Calu3 (cell line): ENCODE data around the gene OR5P2. TPM values are rescaled to one million over a fixed set of nuclear protein-coding genes. Genes with fewer than 3 reads are reported as not detected.
A peak's percentile ranks its signal among the peaks of the same experiment; 100 is the strongest.

Experiments
- Bru-seq: library from RNA; stranded (reverse); fragments of 400-500 nt; gene quantifications from one replicate; lab custom pipeline; 2021; lab: Mats Ljungman, UMichigan
- BruChase-seq, 2 experiments: library from RNA; stranded (reverse); fragments of 400-500 nt; gene quantifications; one replicate each; lab custom pipeline; 2021; lab: Mats Ljungman, UMichigan
- BruUV-seq: library from RNA; stranded (reverse); fragments of 400-500 nt; replicated peaks from 2 replicates; lab custom pipeline; 2021; lab: Mats Ljungman, UMichigan
- CTCF ChIA-PET: fragments of 300-600 bp; sonication (Branson Sonifier 250); formaldehyde crosslinking; loops from one replicate; lab custom pipeline; 2022; ENCODE audit warnings: antibody characterized with exemption; lab: Charles Lee
- DNase-seq: peaks from one replicate; pipeline ENCODE4 v3.0.0; 2022
- H3K27ac Mint-ChIP-seq: one replicate; pipeline ENCODE4 v1.8.0; 2022; ENCODE audit warnings: mixed read lengths; ENCODE audit not compliant: unreplicated experiment
- H3K27me3 Mint-ChIP-seq: one replicate; pipeline ENCODE4 v1.8.0; 2022; ENCODE audit warnings: mixed read lengths; ENCODE audit not compliant: unreplicated experiment
- H3K36me3 Mint-ChIP-seq: one replicate; pipeline ENCODE4 v1.8.0; 2022; ENCODE audit warnings: mild to moderate bottlenecking, moderate library complexity, mixed read lengths; ENCODE audit not compliant: insufficient read depth, unreplicated experiment
- H3K4me1 Mint-ChIP-seq: one replicate; pipeline ENCODE4 v1.8.0; 2022; ENCODE audit warnings: mild to moderate bottlenecking, low read depth, mixed read lengths; ENCODE audit not compliant: unreplicated experiment
- H3K4me3 Mint-ChIP-seq: one replicate; pipeline ENCODE4 v1.8.0; 2022; ENCODE audit warnings: mild to moderate bottlenecking, low read depth, moderate library complexity, mixed read lengths; ENCODE audit not compliant: unreplicated experiment
- H3K9me3 Mint-ChIP-seq: one replicate; pipeline ENCODE4 v1.8.0; 2022; ENCODE audit warnings: low read depth, mixed read lengths; ENCODE audit not compliant: unreplicated experiment
- intact Hi-C: fragments of 100-400 bp; cut with micrococcal nuclease; formaldehyde crosslinking; loops from one replicate; pipeline ENCODE4 v1.10.0; 2022; ENCODE audit not compliant: unreplicated experiment
- long read RNA-seq: library from polyadenylated mRNA; stranded (forward); transcript quantifications from one replicate; pipeline ENCODE4 v2.0.0, GENCODE V29; 2022
- total RNA-seq: library from RNA; stranded (reverse); gene quantifications from 2 replicates; pipeline ENCODE4 v1.2.3, GENCODE V29; 2022
- TF ChIP-seq, protein P1 (sequence below): fragments of 200-600 bp; IDR thresholded peaks from one replicate; pipeline ENCODE4 v1.8.0; 2022; ENCODE audit warnings: antibody characterized with exemption; ENCODE audit not compliant: unreplicated experiment

Gene OR5P2, protein sequence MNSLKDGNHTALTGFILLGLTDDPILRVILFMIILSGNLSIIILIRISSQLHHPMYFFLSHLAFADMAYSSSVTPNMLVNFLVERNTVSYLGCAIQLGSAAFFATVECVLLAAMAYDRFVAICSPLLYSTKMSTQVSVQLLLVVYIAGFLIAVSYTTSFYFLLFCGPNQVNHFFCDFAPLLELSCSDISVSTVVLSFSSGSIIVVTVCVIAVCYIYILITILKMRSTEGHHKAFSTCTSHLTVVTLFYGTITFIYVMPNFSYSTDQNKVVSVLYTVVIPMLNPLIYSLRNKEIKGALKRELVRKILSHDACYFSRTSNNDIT
- total RNA-seq (not detected in 2 replicates), Bru-seq, nascent RNA (percentile 16 among the genes with signal in this experiment), BruChase-seq, experiment 1, labeled RNA remaining after a 6-hour chase (percentile 36 among the genes with signal in this experiment), BruChase-seq, experiment 2, labeled RNA remaining after a 2-hour chase (not detected)
- long read RNA-seq, result 0 reads

DNA sequence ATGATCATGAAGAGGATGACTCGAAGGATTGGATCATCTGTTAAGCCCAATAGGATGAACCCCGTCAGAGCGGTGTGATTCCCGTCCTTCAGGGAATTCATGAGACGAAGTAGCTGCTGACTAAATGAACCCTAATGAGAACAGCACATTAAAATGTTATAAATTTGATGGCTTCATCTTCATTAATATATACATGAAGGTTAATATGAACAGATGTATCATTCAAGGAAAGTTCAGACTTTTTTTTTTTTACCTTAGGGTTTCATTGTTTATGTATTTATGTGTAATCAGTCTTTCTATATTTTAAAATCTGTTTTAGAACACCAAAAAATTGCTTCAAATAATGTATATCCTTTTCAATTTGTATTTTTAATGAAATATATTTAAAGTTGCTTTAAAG, at the start of gene OR5P2:
Gene OR5P2, minus strand, starts transcription at position 101 of the 400 bp plus-strand sequence. Its CDS starts 0 bp downstream, at position 101.
- intact Hi-C loops, result no loop called here
- TF ChIP-seq, protein P1, sequence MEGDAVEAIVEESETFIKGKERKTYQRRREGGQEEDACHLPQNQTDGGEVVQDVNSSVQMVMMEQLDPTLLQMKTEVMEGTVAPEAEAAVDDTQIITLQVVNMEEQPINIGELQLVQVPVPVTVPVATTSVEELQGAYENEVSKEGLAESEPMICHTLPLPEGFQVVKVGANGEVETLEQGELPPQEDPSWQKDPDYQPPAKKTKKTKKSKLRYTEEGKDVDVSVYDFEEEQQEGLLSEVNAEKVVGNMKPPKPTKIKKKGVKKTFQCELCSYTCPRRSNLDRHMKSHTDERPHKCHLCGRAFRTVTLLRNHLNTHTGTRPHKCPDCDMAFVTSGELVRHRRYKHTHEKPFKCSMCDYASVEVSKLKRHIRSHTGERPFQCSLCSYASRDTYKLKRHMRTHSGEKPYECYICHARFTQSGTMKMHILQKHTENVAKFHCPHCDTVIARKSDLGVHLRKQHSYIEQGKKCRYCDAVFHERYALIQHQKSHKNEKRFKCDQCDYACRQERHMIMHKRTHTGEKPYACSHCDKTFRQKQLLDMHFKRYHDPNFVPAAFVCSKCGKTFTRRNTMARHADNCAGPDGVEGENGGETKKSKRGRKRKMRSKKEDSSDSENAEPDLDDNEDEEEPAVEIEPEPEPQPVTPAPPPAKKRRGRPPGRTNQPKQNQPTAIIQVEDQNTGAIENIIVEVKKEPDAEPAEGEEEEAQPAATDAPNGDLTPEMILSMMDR, result no peak
- no peak for DNase-seq
- Mint-ChIP-seq H3K9me3 (peaks cover 6% of the 10 kb centered on the region), H3K27ac (no peak within 1 kb of the TSS), H3K36me3 (no peaks in the 10 kb centered on the region), H3K4me3 (no peak within 1 kb of the TSS), H3K4me1 (no peaks in the 10 kb centered on the region), H3K27me3 (peaks cover 23% of the 10 kb centered on the region)
- CTCF ChIA-PET, result no interaction called here
- no TSS peak for BruUV-seq

DNA sequence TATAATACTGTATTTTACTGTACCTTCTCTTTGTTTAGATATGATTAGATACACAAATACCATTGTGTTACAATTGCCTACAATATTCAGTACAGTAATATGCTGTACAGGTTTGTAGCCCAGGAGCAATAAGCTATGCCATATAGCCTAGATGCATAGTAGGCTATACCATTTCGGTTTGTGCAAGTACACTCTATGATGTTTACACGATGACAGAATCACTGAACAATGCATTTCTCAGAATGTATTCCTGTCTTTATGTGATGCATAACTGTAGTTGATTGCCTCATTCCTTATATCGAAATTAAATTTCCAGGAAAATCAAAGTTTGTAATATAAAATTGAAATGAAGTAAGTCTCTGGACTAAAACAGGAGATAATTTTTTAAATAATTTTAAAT, 49.3 kb upstream of the OR5P2 start:
- CTCF ChIA-PET, result no interaction called here
- BruUV-seq, result no TSS peak
- no peaks in the 10 kb centered on the region for H3K36me3 Mint-ChIP-seq

DNA sequence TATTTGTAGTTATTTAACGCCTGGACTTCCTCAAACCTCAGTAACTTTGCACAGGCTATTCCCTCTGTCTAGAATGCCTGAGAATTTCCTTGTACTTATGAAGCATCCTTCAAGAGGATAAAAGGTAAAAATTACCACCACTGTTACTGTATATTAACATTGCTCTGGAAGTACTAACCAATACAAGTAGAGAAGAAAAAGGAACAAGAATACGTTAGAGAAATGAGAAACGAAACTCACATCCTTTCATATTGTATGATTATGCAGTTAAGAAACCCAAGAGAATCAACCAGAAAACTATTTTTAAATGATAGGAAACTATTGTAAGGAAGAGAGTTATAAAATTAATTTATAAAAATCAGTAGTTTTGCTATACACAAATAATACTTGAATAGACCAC, 48.2 kb upstream of the OR5P2 start:
- DNase-seq, result no peak
- no peak overlapping the region for H3K27ac Mint-ChIP-seq
- peaks cover 28% of the 10 kb centered on the region for H3K27me3 Mint-ChIP-seq
- TF ChIP-seq, protein P1, result no peak
- no peaks in the 10 kb centered on the region for H3K9me3 Mint-ChIP-seq
- intact Hi-C loops, result no loop called here
- H3K36me3 Mint-ChIP-seq, result no peaks in the 10 kb centered on the region
- no peak overlapping the region for H3K4me3 Mint-ChIP-seq
- CTCF ChIA-PET, result no interaction called here
- H3K4me1 Mint-ChIP-seq, result no peaks in the 10 kb centered on the region
- no TSS peak for BruUV-seq

More for the DNA sequence above, 49.3 kb upstream of the OR5P2 start:
- Mint-ChIP-seq H3K4me3 (no peak overlapping the region), H3K27me3 (peaks cover 26% of the 10 kb centered on the region), H3K27ac (no peak overlapping the region), H3K4me1 (no peaks in the 10 kb centered on the region), H3K9me3 (no peaks in the 10 kb centered on the region)
- no peak for DNase-seq
- intact Hi-C loops, result no loop called here
- TF ChIP-seq, protein P1, result no peak

DNA sequence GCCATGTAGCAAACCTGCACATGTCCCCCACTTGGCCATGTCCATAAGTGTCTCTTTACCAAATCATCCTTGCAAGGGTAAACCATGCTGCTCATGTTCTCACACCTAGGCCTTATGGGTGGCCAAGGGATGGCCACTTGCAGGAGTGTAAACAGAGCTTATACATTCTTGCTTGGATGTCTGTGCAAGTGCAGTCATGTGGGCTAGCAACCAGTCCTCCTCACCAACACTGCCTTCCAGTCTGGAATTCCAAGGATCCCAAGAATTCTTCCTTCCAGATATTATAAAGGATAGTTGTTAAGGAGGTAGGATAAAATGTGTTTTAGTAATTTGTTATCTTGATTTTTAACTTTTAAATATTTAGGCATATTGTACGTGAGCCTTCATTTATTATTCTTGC, 47.8 kb upstream of the OR5P2 start:
- DNase-seq, result no peak
- Mint-ChIP-seq H3K27ac (no peak overlapping the region), H3K4me1 (no peaks in the 10 kb centered on the region), H3K36me3 (no peaks in the 10 kb centered on the region), H3K9me3 (no peaks in the 10 kb centered on the region), H3K27me3 (peaks cover 28% of the 10 kb centered on the region), H3K4me3 (no peak overlapping the region)
- CTCF ChIA-PET, result no interaction called here
- intact Hi-C loops, result no loop called here
- TF ChIP-seq, protein P1, result no peak
- no TSS peak for BruUV-seq
